Spleen (tissue), 7 donors: ENCODE measurements around the gene GET4.

ENCODE experiments used
- POLR2A ChIP-seq, 3 donors: fragments of 450-650 bp; IDR thresholded peaks; one replicate each; pipeline ENCODE4 v1.5.1; 2017; ENCODE audit warnings: antibody characterized with exemption in 3 of 3, mild to moderate bottlenecking in 1 of 3
- TF ChIP-seq, protein P1 (sequence below), 11 experiments: fragments of 200-600 bp in 7 of 11; fragments of 450-650 bp in 4 of 11; sonication (generic) in 4 of 11; IDR thresholded peaks in 8 of 11; conservative IDR thresholded peaks in 3 of 11; 1 replicate in 7 of 11; 2 replicates in 4 of 11; pipeline versions ENCODE4 v1.4.0 to v1.8.0; 2016 to 2021; ENCODE audit warnings: antibody characterized with exemption in 11 of 11, inconsistent platforms in 4 of 11, mild to moderate bottlenecking in 1 of 11
- donor health status: DM: no; HTN: no; CAD: no; lungs with moderate emphysema.
- donor health status: DM: no; HTN: no; CAD: no.
- donor health status: DM: no; HTN: no; CAD: no.

DNA sequence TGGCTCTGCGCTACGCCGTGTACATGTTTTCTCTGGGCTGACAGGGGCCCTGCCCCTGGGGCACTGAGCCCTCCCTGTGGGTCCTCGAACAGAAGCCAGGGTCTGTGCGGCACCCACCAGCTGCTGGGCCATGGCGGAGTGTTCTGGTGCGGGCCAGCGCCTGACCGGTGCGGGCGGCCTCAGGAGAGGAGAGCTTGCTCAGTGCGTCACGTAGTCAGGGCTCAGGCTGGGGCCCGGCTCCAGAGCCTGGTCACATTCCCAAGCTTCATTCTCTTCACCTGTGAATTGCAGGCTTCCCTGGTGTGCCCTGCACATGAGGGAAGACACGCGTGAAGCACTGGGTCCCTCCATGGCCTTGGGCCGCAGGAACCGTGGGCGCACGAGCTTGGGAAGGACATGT is 15.5 kb downstream of the GET4 start:
- TF ChIP-seq, protein P1, sequence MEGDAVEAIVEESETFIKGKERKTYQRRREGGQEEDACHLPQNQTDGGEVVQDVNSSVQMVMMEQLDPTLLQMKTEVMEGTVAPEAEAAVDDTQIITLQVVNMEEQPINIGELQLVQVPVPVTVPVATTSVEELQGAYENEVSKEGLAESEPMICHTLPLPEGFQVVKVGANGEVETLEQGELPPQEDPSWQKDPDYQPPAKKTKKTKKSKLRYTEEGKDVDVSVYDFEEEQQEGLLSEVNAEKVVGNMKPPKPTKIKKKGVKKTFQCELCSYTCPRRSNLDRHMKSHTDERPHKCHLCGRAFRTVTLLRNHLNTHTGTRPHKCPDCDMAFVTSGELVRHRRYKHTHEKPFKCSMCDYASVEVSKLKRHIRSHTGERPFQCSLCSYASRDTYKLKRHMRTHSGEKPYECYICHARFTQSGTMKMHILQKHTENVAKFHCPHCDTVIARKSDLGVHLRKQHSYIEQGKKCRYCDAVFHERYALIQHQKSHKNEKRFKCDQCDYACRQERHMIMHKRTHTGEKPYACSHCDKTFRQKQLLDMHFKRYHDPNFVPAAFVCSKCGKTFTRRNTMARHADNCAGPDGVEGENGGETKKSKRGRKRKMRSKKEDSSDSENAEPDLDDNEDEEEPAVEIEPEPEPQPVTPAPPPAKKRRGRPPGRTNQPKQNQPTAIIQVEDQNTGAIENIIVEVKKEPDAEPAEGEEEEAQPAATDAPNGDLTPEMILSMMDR (IDR thresholded peaks at IDR 0.05 in 8 of 11, conservative IDR thresholded peaks at IDR 0.05 in 3 of 11) = no peak
- TF ChIP-seq POLR2A (IDR thresholded peaks at IDR 0.05) = no peak
